Adipose tissue (tissue), 3 donors: ENCODE results near the gene OPCML. TPM values are rescaled to one million over a fixed set of nuclear protein-coding genes. Genes with fewer than 3 reads are reported as not detected.

Source experiments
- H3K27ac ChIP-seq: one replicate; pipeline ENCODE4 v1.5.1; 2013; ENCODE audit warnings: low read depth, low read length
- WGBS, 3 donors: extraction: QIAGEN DNeasy Blood & Tissue Kit; methylation state at CpG; one replicate each; pipeline ENCODE4 v1.1.7; 2013; 5-methylcytosine and 5-hydroxymethylcytosine counted together
- polyA plus RNA-seq, 3 donors: library from polyadenylated mRNA; stranded (reverse); fragments of 200-250 nt; gene quantifications; one replicate each; pipeline ENCODE4 v1.2.3, GENCODE V29; 2013
- donor health status: healthy with polysubstance abuse.
- donor health status: Bipolar disorder and iron deficiency.
- donor health status: healthy.

The OPCML gene
- polyA plus RNA-seq, 3 donors: 0.01 to 0.04 TPM; not detected in 1

DNA sequence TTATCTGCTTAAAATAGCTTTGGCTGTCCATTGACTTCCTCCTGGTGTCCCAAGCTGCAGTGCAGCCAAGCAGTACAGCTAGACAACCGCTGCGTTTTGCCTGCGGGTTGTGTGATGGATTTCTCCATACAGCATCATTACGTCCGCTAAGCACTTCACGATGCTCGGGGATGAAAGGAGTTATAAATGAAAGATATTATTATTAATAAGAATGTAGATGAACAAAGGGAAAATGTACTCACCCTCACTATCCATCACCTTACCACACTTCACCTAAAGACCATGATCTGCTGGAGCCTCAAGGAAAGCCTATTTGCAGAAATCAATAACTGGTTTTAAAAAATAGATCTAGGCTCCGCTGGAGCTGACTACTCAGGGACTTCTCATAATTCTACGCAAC, 509.1 kb downstream of the OPCML start:
- H3K27ac ChIP-seq: no peak overlapping the region
- 77 to 87% (median 81%) methylated on average over 9 of the region's 9 CpGs for WGBS, 3 donors

DNA sequence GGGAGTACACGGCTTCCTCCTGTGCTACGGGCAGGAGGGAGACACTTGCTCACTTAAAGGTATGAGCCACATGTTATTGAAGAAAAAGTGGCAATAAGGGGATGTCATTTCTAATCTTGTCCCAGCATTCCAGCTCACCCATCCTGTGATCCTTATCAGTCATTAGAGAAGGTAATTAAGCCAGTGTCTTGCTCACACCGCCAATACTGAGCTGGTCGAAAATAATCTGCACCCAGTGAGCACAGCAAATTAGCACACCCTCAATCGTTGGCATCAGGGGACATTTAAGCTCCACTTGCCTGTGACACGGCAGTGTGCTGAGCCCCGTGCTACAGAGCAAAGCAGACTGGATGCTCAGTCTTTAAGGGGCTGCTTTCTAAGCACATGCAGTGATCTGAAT, 510.7 kb downstream of the OPCML start:
- 39 to 51% (median 45%) methylated on average over 7 of the region's 7 CpGs for WGBS, 3 donors
- H3K27ac ChIP-seq: no peak overlapping the region

DNA sequence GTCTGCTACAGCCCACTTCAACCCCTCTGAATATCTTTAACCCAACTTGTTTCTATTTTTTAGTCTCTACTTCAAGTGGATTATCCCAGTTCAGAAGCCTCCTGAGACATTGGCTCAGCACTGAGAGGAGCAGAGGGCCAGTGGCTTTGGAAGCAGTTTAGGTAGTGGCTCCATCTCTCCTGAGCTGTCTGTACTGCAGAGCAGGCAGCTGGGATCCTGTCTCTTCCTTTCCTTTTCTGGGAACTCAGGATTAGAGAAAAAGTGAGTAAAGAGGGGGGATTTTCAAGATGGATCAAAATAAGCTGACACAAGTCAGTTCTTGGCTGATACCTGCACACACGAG, 512.0 kb downstream of the OPCML start:
- WGBS, 3 donors: 56 to 76% (median 70%) methylated on average over 1 of the region's 1 CpG
- H3K27ac ChIP-seq: no peak overlapping the region

DNA sequence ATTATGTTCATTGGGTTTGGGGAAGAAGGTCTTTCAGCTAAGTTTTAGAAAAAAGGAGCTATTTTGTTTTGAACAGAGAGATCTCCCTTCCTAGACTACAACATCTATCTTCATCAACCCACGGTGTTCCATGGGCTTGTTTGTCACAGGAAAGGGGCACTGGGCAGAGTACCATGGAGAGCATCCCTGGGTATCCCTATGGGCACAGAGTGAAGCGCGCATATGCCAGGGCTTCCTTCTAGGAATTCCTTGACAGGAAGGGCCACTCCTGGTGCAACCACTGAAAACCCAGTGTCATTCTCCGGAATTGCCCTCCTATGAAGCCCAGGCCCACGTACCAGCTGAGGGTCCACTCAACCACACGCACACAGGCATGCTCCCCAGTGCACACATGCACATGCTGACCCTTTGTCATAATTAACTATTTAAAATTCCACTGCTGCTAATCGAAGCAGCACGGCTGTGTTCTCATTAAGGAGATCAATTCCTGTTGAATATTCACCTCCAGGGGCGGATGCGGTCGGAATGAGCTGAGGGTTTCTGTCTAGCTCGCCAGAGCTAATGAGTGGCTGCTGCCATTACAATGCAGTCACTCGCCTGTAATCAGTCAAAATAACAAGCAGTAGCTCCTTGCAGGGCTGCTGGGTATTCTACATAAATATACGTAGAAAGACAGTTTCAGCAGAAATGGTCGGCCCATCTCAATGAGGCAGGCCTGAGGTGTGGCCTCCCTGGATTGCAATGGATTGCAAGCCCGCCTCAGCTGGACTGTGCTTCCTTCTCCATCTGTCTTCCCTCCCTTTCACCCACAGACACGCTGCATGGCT, 512.5 kb downstream of the OPCML start:
- no peak overlapping the region for H3K27ac ChIP-seq
- WGBS, 3 donors: 63 to 87% (median 84%) methylated on average over 17 of the region's 17 CpGs

DNA sequence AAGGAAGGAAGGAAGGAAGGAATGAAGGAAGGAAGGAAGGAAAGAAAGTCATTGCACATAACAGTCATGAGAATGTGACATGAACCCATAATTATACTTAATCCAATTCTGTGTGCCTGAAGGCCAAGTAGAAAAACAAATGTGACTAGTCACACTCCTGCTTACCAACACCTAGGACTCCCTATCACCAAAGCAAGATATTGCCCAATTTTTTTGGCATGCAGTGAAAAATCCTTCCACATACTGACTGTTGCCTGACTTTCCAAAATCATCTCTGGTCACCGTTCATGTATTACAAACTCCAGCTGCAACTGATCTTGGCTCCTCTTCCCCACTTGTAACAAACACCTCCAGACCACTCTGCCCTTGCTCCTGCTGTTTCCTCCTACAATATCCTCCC, 516.8 kb downstream of the OPCML start:
- 54 to 74% (median 61%) methylated on average over 1 of the region's 1 CpG for WGBS, 3 donors
- H3K27ac ChIP-seq: no peak overlapping the region

DNA sequence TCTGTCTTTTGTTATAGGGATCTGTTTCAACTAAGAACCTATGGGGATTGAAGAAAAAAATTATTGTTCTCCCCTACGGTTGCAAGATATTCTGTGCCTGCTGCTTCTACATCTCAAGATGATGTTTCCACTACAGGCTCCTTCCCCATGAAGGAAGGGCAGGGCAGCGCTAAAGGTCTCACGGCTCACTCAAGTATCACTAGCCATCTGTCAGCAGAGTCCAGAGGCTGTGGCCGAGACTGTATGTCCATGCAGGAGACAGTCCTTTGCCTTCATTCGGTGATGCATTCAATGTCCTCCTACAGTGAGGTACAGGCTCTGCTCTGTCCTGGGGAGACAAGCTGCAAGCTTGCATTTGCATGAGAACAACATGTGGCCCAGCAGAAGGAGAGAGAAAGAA, 518.0 kb downstream of the OPCML start:
- H3K27ac ChIP-seq: no peak overlapping the region
- 79 to 86% (median 85%) methylated on average over 5 of the region's 5 CpGs for WGBS, 3 donors

DNA sequence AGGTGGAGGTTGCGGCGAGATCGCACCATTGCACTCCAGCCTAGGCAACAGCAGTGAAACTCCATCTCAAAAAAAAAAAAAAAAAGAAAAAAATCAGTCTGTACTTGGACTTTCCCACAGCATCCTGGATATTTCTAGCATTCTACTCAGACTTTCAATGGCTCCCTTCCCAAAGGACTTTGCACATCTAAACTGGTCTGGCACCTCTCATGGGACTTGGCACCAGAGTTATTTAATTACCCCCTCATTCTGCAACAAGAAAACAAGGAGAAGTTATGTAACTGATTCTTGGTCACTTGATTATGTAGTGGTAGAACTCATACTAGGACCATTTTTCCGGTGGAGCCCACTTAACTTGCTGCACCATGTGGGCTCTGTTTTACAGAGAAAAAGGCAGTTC, 519.5 kb downstream of the OPCML start:
- no peak overlapping the region for H3K27ac ChIP-seq
- 94 to 99% (median 99%) methylated on average over 4 of the region's 4 CpGs for WGBS, 3 donors

DNA sequence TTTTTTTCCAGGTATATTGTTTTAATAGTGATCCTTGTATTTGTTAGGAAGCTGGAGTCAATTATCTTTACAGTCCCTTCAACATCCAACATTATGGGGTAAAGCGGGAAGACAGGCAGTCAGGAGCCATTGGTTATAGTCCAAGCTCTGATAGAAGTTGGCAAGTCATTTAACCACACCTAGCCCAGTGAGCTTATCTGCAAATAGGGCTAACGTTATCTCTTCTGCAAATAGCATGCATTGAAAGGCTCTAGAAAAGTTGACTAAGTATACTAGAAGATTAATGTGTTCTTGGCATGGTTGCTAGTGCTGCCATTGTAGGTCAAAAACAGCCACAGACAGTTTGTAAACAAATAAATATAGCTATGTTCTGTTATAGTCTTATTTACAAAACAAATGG, 520.7 kb downstream of the OPCML start:
- H3K27ac ChIP-seq: no peak overlapping the region
- 29 to 66% (median 66%) methylated on average over 2 of the region's 2 CpGs for WGBS, 3 donors

DNA sequence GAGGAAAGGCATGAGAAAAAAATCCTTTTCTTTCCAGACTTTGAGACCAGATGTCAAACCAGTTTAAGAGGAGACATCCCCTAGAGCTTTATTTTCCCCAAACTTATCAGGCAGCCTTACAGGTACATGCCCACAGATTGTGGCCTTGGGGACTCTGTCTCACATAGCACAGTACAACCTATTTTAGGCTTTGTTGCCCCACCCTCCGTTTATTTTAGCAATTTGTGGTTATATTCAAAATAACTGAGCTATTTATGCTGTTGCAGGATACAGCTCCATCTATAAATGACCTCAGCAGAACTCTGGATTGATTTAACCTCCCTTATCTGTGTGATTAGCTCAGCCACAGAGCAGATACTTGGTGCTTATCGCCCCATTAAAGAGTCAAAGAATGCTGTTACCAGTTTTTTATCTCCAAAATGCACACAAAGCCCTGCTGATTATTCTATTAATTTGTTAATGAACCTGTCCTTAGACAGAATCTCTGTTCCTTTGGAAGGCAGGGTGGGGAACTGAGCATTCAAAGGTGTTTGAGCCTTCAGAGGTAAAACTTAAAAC, 525.2 kb downstream of the OPCML start:
- 27 to 69% (median 67%) methylated on average over 2 of the region's 2 CpGs for WGBS, 3 donors
- H3K27ac ChIP-seq: no peak overlapping the region

DNA sequence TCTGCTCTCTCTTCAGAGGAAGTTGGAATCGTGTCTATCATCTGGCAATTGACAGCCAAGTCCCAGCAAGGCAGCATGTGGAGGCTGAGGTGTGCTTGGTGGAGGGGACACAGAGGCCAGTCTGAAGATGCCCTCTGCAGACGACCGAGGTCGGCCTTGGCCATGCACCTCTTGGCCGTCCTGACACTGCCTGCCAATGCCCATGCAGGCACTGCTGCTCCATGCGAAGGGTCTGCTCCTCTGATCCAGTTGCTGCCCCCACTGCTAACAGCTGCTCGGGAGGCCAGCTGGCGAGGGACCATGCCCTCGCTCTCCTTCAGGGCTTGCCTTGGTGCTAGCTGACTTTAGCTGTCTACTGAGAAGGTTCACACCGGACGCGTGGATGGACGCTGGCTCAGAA, 527.9 kb downstream of the OPCML start:
- 74 to 83% (median 76%) methylated on average over 13 of the region's 13 CpGs for WGBS, 3 donors

DNA sequence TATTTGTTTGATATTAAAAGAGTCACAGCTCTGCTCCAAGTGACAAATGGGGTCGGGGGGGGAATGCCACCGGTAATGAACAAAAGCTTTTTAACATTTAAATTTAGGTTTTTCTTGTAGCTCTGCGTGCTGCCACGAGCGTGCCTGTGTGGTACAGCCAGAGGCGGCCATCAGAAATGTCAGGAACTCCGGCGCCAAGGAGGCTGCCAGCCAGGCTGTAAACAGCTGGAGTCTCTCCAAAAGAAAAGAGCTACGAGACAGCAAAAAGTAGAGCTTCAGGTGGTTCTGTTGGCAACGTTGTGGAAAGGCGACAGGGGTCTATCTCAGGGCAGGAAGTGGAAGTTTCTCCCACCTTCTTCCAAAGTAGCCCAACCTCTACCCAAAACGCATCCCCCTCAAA, 532.8 kb downstream of the OPCML start:
- WGBS, 3 donors: 24 to 33% (median 32%) methylated on average over 12 of the region's 12 CpGs
- no peak overlapping the region for H3K27ac ChIP-seq

More for the DNA sequence above, 527.9 kb downstream of the OPCML start:
- no peak overlapping the region for H3K27ac ChIP-seq

DNA sequence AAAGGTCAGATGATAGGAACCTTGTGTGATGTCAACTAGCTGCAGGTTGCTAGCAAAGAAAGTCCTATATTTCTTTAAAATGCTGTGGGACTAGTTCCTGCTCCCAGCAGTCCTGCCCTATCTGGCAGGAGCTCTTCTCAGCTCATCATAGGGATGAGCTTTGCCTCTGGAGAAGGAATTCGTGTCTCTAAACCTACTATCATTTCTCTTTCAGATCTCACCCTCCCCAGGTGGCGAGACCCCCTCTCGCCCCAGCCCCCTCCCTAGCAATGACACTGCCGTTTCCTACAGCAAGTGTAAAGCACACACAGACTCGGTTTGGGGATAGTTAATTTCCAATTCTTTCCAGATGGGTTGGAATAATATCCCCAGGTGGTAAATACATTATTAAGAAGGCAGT, 533.3 kb downstream of the OPCML start:
- WGBS, 3 donors: 34 to 55% (median 54%) methylated on average over 5 of the region's 5 CpGs
- H3K27ac ChIP-seq: no peak overlapping the region

DNA sequence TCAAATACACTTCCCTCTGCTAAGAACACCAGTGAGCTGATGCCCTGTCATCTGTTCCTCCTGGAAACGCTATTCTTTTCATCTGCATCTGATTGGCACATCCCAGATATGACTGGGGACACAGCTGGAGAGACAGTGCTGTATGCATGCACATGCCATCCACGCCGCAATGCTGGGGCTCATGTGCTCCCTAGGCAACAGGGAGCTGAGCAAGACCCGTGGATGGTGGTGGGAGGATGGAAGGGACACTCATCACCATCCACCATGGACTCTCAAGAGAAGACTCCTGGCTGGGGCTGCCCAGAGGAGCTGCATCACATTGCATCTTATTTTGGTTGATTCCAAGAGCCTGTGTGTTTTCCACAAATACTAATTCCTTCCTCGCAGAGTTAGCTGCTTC, 534.9 kb downstream of the OPCML start:
- 59 to 86% (median 84%) methylated on average over 5 of the region's 5 CpGs for WGBS, 3 donors
- no peak overlapping the region for H3K27ac ChIP-seq

DNA sequence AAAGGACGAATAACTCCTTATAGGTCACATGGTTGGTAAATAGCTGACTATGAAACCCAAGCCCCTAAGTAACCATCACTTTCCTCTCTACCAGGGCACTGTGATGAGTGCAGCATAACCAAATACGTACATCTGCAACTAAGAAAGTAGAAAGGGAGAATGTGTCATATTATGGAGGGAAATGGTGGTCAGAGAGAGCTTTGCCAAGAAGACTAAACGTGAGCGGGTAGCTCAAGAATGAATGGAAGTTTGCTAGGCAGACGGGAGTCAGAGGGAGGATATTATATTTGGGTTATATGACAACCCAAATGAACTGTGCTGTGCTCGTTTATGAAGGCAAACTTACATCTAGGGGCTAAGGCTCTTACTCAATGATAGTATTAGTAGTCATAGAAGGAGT, 537.3 kb downstream of the OPCML start:
- no peak overlapping the region for H3K27ac ChIP-seq
- WGBS, 3 donors: 72 to 75% (median 74%) methylated on average over 6 of the region's 6 CpGs

DNA sequence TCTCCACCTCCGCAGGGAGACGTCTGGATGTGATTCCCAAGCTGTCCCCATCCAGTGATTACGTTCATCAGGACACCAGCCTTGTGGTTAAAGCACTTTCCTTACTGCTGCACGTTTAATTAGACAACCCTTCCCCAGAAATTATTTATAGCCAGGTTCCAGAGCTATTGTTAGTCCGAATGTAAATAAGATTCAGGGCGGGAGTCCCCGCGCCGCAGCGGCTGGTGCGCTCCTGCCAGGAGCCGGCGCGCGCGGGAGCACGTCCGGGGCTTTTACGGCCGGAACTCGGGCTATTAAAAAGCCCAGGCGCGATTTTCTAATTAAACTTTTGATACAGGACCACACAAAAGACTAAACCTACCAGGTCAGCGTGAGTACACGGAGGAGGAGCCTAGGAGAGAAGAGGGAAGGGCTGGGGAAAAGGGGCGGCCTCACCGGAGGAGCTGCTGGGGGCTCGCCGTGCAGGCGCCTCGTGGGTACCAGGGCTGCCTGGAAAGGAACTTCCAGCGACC, 538.3 kb downstream of the OPCML start:
- no peak overlapping the region for H3K27ac ChIP-seq
- 2% methylated on average over 32 of the region's 32 CpGs for WGBS, 3 donors

DNA sequence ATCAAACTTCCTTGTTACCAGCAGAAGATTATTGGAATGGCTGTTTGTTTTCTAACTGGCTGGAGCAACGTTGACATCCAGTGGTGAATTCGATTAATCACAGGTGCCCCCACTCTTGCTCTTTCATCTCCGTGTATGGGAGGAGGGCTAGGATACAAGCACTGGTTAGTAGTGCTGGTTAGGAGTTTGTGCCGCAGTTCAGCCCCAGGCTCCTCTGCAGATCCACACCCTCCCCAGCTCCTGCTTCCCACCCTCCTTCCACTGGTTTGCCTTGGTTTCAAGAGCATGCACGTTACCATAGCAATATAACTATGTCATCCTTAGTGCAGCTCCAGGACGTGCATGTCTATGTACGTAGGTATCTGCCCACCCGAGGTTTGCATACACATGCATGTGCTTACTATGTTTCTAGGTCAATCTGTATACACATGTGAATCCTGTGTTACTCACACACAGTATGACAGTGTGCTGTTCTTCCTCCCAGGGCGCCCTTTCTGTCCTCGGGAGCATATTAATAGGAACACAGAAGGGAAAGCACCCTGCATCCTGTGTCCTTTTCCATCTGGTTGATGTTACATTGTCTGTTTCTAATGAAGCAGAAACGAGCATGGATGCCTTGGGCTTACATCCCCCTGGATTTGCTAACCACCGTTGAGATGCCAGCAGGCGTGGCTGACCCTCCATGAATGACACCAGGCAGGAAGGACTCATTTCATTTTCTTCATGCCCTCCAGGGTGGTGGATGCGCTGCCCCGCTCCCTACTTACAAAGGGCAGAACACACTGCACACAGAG, 539.3 kb downstream of the OPCML start:
- no peak overlapping the region for H3K27ac ChIP-seq
- 33 to 44% (median 42%) methylated on average over 15 of the region's 15 CpGs for WGBS, 3 donors

DNA sequence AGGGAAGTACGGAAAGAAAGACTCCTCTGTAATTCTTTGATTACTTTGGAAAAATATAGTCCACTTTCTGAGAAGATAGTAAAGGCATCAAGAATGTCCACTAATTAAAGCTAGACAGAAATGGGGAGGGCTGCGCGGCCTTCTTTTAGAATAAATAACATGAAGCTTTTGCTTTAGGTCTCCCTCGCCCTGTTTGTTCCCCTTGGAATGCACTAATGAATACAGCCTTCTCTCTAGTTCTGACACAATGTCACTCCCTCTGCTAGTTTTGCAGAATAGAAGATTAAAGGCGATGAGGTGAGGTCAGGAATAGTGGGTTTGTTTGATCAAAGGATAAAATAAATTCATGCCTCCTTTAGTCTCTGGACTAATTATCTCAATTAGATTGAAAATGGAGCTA, 543.9 kb downstream of the OPCML start:
- no peak overlapping the region for H3K27ac ChIP-seq
- 69 to 90% (median 87%) methylated on average over 5 of the region's 5 CpGs for WGBS, 3 donors

DNA sequence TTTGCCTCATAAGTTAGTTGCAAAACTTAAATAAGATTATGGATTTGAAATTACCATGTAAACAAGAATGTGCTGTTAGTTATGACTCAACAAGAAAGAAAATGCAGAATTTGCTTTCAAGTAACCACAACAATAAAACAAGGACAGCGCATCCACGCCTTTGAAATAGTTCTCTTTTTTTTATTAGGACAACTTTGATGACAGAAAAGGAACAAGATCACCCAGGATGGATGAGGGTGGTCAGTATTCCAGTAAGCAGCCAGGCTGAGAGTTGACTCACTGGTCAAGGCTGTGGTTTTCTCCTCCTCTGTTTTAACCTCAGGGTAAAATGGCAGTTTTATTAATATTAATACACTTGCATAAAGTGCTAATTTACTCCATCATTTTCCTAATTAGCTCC, 544.4 kb downstream of the OPCML start:
- no peak overlapping the region for H3K27ac ChIP-seq
- WGBS, 3 donors: 26 to 51% (median 35%) methylated on average over 2 of the region's 2 CpGs

DNA sequence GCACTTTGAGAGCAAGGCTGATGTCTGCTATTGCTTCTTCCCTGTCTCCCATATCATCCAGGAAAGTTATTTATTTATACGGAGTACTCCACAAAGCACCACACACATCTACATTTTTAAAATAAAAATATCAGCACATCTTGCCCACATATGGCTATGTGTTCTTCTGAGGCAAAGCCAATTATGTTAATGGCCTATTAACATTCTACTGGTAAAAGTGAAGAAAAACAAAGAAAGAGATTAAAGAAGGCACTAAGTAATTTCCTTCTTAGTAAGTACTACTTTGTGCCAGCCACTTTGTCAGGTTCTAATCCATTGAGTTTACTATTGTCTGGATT, 548.7 kb downstream of the OPCML start:
- no peak overlapping the region for H3K27ac ChIP-seq
- 86 to 90% (median 88%) methylated on average over 1 of the region's 1 CpG for WGBS, 3 donors
